ENCODE results near the gene STRN3.
A peak's percentile ranks its signal among the peaks of the same experiment; 100 is the strongest.
"Not testable (repeated sequence)": the region's sequence is repeated elsewhere in the genome, so short reads cannot be mapped to it uniquely, and the experiment has no call there.

Gene STRN3

DNA sequence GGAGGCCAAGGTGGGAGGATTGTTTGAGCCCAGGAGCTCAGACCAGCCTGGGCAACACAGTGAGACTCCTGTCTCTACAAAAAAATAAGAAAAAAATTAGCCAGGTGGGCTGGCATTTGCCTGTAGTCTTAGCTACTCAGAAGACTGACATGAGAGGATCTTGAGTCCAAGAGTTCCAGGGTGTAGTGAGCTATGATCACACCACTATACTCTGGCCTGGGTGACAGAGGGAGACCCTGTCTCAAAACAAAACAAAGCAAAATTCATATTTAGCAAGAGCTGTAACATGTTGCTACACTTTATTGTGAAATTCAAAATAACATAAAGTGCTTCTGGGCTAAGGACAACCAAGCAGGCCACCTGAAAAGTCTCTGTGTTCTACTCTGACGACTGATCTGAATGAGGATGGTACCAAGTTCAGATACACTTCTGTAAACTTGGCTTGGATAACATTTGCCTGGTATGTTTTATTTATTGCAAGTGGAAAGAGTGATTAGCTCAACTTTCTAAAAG lies 11.6 kb upstream of the STRN3 start:
- no peak for DNase-seq (ENCODE audit: low spot score)

DNA sequence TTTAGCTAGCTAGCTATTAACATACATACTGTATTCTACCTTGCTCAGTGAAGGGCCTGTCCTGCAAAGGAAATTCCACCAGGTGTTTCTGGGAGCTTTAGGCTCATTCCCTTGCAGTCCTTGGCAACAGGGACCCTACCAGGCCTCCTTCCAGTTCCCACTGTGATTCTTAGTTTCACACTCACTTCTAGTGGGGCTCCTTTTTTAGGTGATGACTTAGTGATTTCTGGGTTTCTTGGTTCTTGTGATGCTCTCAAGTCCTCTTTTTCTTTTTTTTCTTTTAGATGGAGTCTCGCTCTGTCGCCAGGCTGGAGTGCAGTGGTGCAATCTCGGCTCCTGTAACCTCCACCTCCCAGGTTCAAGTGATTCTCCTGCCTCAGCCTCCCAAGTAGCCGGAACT lies 10.4 kb upstream of the STRN3 start:
- DNase-seq (ENCODE audit: low spot score), result no peak

GRCh38 chr14:31030469-31030868 lies 4.3 kb upstream of the STRN3 start:
- no peak for DNase-seq (ENCODE audit: low spot score)

GRCh38 chr14:31029016-31029970 lies 3.1 kb upstream of the STRN3 start:
- no peak for DNase-seq (ENCODE audit: low spot score)

GRCh38 chr14:31027847-31028246 lies 1.7 kb upstream of the STRN3 start:
- DNase-seq (ENCODE audit: low spot score), result no peak

GRCh38 chr14:31026450-31027235 lies 464 bp upstream of the STRN3 start:
- peak; percentile 96 for DNase-seq (ENCODE audit: low spot score)

- peak; percentile 48 for DNase-seq (ENCODE audit: low spot score)
Measured at GRCh38 chr14:31025367-31026076, 657 bp downstream of the STRN3 start, which contains the start of gene AP4S1. Gene AP4S1 (plus strand): TSS chr14:31025649. CDS start chr14:31066197, 40,548 bp downstream.

DNA sequence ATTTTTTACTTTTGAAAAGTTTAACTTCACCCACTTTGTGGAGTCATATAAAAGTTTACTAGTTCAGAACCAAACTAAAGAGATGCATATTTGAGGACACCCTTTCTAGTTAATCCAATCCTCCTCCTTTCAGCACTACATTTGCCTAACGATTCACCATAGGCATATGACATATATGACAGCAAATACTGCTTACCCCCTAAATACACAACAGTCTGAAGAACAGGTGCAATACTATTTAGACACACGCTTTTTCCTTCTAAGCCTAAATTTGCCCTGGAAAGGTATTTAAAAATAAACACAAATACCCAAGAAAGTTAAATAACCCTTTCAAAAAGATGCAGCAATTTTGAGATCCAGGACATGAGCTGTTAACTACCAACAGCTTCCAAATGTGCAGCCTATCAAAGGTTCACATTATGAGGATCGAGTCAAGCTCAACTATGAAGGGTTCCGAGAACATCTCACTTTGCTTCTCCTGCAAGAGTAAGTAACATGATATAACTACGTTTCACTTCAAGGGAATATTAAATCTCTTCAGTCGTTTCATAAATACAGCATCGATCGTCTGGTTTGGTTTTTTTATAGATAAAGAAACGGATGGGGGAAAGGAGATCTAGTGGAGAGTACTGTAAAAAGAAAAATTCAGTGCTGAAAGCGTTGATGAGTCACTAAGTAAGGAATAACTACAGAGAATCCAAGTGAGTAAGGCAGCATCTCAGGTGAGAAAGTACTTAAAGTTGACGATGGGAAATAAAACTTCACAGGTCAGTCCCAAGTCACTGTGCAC lies 1.4 kb downstream of the STRN3 start:
- peak; percentile 35 for DNase-seq (ENCODE audit: low spot score)

- no peak for DNase-seq (ENCODE audit: low spot score)
Measured at GRCh38 chr14:31024010-31024480, 2.1 kb downstream of the STRN3 start.

GRCh38 chr14:31022386-31022785 lies 3.8 kb downstream of the STRN3 start:
- DNase-seq (ENCODE audit: low spot score), result no peak

DNA sequence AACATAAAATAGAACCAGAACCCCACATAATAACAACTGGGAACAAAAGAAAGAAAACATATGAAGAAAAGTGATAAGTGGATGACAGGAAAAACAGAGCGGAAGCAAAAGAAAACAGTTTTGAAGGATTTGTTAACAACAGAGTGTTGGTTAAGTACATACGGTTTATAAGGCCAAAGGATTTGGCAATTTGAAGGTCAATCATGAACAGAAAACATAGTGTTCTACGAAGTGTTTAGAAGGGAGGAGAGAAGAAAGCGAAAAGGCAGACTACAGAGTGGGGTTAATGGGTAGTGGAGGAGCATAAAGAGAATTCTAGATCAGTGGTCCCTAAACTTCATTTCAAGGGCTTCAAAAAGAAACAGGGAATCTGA lies 4.6 kb downstream of the STRN3 start:
- DNase-seq (ENCODE audit: low spot score), result no peak

DNA sequence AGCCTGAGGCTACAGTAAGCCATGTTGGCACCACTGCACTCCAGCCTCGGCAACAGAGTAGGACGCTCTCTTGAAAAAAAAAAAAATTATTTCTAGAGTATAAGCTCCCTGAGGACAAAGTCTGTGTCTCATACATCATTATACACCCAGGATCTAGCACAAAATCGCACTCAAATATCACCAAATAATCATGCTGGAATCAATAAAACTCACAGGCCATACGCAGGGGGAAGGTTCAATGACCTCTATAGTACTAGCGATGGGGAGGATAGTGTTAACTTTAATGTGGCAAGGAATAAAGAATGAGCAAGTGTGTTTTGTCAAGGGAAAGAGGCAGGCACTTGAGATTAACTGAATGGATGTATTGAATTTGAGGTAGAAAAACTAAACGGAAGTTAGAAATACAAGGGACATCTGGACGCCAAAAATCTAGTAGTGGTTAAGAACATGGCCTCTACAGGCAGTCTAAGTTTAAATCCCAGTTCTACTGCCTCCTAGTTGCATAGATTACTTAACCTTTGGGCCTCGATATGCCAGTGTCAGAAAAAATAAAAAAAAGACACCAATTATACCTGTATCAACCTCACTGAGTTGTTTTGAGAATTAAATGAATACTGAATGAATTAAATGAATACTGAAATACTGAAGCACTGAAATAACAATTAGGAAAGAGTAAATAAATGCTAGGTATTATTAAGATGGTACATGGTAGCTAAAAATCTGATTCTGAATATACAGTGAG lies 5.2 kb downstream of the STRN3 start:
- DNase-seq (ENCODE audit: low spot score), result no peak

DNA sequence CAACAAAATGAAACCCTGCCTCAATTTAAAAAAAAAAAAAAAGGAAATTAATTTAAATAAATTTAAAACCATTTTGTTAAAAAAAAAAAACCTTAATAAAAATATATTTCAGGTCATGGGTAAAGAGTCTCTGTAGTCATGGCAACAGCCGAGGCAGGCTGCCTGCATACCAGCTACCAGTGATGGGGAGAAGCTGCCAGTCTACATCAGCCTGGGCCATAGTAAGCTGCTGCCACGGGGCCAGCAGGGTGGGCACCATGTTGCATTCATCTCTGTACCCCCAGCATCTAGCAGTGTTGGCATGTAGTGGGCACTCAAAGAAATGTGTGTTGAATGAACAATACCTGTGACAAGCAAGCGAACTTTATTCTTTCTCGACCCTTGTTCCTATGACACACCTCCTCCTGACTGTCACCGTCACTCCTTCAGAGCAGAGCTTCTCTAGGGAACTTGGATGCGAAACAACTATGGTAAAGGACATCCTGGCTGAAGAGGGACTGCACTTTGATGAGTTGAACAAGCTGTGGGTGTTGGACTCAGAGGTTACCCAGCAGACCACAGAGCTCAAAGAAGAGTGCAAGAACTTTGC lies 8.0 kb downstream of the STRN3 start:
- DNase-seq (ENCODE audit: low spot score), result no peak

GRCh38 chr14:31013841-31014240 lies 12.3 kb downstream of the STRN3 start:
- DNase-seq (ENCODE audit: low spot score), result no peak

GRCh38 chr14:31010935-31011334 lies 15.2 kb downstream of the STRN3 start:
- DNase-seq (ENCODE audit: low spot score), result no peak

DNA sequence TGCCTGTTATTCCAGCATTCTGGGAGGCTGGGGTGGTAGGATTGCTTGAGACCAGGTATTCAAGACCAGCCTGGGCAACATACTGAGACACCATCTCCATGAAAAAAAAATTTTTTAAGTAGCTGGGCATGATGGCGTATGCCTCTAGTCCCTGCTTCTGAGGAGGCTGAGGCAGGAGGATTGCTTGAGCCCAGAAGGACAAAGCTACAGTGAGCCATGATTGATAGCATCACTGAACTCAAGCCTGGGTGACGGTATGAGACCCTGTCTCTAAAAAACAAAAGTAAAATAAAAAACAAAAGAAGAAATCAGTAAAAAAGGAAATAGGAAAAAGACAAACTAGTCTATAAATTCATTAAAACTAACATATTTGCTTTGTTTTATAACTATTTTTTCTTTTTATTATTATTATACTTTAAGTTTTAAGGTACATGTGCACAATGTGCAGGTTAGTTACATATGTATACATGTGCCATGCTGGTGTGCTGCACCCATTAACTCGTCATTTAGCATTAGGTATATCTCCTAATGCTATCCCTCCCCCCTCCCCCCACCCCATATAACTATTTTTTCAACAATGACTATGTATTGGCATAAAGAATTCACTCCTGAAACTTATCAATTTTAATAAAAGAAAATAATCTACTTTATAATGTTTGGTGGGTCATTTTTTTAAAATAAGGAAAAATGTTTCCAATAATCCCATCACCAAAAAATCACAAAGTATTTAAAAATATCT lies 16.2 kb downstream of the STRN3 start:
- DNase-seq (ENCODE audit: low spot score), result no peak

- no peak for DNase-seq (ENCODE audit: low spot score)
Measured at GRCh38 chr14:31006703-31007102, 19.5 kb downstream of the STRN3 start.

GRCh38 chr14:31004007-31004406 lies 22.2 kb downstream of the STRN3 start:
- not testable (repeated sequence) for DNase-seq (ENCODE audit: low spot score)

- no peak for DNase-seq (ENCODE audit: low spot score)
Measured at GRCh38 chr14:31003284-31003683, 22.9 kb downstream of the STRN3 start.

DNA sequence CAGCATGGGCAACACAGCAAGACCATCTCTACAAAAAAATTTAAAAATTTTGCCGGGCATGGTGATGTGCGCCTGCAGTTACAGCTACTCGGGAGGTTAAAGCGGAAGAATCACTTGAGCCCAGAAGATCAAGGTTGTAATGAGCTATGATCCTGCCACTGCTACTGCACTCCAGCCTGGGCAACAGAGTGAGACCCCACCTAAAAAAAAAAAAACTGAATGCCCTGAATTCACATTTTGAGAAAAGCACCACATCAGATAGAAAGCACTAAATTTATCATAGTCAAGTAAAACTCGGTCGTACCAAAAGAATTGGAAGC lies 24.9 kb downstream of the STRN3 start:
- no peak for DNase-seq (ENCODE audit: low spot score)

Measured in LoVo (cell line).